ENCODE measurements around the gene BBOF1.

Gene BBOF1

DNA sequence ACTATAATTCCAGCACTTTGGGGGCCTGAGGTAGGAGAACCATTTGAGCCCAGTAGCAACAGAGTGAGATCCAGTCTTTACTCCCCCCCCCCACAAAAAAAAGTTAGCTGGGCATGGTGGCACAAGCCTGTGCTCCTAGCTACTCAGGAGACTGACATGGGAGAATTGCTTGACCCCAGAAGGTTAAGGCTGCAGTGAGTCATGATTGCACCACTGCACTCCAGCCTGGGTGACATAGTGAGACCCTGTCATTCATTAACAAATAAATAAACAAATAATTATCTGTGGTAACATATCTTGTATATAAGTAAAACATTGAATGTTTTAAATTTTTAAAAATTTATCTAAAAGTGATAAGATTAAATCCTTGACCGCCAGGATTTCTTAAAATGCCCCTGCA, 4.8 kb upstream of the BBOF1 start:
- no peaks in the 10 kb centered on the region for H3K9me3 ChIP-seq (ENCODE audit: insufficient read depth, low read length)
- no peaks in the 10 kb centered on the region for H3K27me3 ChIP-seq (ENCODE audit: low read length)
- no peak overlapping the region for H3K4me3 ChIP-seq (ENCODE audit: insufficient read depth, low read length, poor library complexity, severe bottlenecking)
- H4K20me1 ChIP-seq (ENCODE audit: low read depth, low read length) = no peaks in the 10 kb centered on the region
- no peaks in the 10 kb centered on the region for H3K79me2 ChIP-seq (ENCODE audit: insufficient read depth, low read length)
- TF ChIP-seq, protein P1, sequence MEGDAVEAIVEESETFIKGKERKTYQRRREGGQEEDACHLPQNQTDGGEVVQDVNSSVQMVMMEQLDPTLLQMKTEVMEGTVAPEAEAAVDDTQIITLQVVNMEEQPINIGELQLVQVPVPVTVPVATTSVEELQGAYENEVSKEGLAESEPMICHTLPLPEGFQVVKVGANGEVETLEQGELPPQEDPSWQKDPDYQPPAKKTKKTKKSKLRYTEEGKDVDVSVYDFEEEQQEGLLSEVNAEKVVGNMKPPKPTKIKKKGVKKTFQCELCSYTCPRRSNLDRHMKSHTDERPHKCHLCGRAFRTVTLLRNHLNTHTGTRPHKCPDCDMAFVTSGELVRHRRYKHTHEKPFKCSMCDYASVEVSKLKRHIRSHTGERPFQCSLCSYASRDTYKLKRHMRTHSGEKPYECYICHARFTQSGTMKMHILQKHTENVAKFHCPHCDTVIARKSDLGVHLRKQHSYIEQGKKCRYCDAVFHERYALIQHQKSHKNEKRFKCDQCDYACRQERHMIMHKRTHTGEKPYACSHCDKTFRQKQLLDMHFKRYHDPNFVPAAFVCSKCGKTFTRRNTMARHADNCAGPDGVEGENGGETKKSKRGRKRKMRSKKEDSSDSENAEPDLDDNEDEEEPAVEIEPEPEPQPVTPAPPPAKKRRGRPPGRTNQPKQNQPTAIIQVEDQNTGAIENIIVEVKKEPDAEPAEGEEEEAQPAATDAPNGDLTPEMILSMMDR (IDR thresholded peaks at IDR 0.05; ENCODE audit: insufficient read depth, low read length, poor library complexity, severe bottlenecking) = no peak
- TF ChIP-seq EZH2phosphoT487 (conservative IDR thresholded peaks at IDR 0.05; ENCODE audit: low read length) = no peak
- H3K36me3 ChIP-seq (ENCODE audit: low read length) = peaks cover 5% of the 10 kb centered on the region; the same call in 1 of the 2 replicates
- H3K4me2 ChIP-seq (ENCODE audit: low read depth, low read length, poor library complexity, severe bottlenecking) = no peak overlapping the region
- no peak overlapping the region for H2AFZ ChIP-seq (ENCODE audit: low read depth, low read length, severe bottlenecking)
- H3K9me2 ChIP-seq (replicated peaks; ENCODE audit: insufficient read depth, low read length) = no peaks in the 10 kb centered on the region
- H3K27ac ChIP-seq (ENCODE audit: low read depth, low read length) = no peak overlapping the region
- 0 out of 2 replicates have a peak, but pooled peaks cover 3% of the 10 kb centered on the region for H3F3A ChIP-seq (ENCODE audit: insufficient read depth)
- H3K9ac ChIP-seq (ENCODE audit: low read length) = no peak overlapping the region

GRCh38 chr14:74015176-74015575, 4.0 kb upstream of the BBOF1 start:
- no peak overlapping the region for H3K4me3 ChIP-seq (ENCODE audit: insufficient read depth, low read length, poor library complexity, severe bottlenecking)
- H3K79me2 ChIP-seq (ENCODE audit: insufficient read depth, low read length) = no peaks in the 10 kb centered on the region
- no peak overlapping the region for H3K4me2 ChIP-seq (ENCODE audit: low read depth, low read length, poor library complexity, severe bottlenecking)
- no peaks in the 10 kb centered on the region for H3K9me2 ChIP-seq (replicated peaks; ENCODE audit: insufficient read depth, low read length)
- no peaks in the 10 kb centered on the region for H4K20me1 ChIP-seq (ENCODE audit: low read depth, low read length)
- no peak overlapping the region for H2AFZ ChIP-seq (ENCODE audit: low read depth, low read length, severe bottlenecking)
- 0 out of 2 replicates have a peak, but pooled peaks cover 7% of the 10 kb centered on the region for H3F3A ChIP-seq (ENCODE audit: insufficient read depth)
- H3K9me3 ChIP-seq (ENCODE audit: insufficient read depth, low read length) = no peaks in the 10 kb centered on the region
- no peak overlapping the region for H3K9ac ChIP-seq (ENCODE audit: low read length)
- no peak overlapping the region for H3K27ac ChIP-seq (ENCODE audit: low read depth, low read length)
- H3K36me3 ChIP-seq (ENCODE audit: low read length) = 0 out of 2 replicates have a peak, but pooled peaks cover 3% of the 10 kb centered on the region
- no peak for TF ChIP-seq EZH2phosphoT487 (conservative IDR thresholded peaks at IDR 0.05; ENCODE audit: low read length)
- TF ChIP-seq, protein P1 (IDR thresholded peaks at IDR 0.05; ENCODE audit: insufficient read depth, low read length, poor library complexity, severe bottlenecking) = no peak
- no peaks in the 10 kb centered on the region for H3K27me3 ChIP-seq (ENCODE audit: low read length)

DNA sequence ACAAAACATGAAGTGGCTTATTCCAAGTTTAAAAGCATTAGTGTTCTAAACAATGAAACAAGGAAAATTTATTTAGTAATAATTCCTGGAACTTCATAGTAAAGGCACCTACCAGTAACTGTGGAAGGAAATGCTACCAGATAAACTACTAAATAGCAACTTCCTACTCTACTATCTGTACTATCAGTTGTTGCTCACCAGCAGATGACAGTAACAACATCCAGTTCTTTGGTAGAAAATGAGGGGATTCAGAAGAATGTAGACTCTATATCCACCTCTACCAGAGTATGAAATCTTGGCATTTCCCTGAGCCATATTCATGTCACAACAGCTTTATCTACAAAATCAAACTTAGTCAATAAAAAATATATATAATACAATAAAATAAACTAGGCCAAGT, 3.2 kb upstream of the BBOF1 start:
- no peak overlapping the region for H3K4me2 ChIP-seq (ENCODE audit: low read depth, low read length, poor library complexity, severe bottlenecking)
- H3K27ac ChIP-seq (ENCODE audit: low read depth, low read length) = no peak overlapping the region
- H2AFZ ChIP-seq (ENCODE audit: low read depth, low read length, severe bottlenecking) = no peak overlapping the region
- no peaks in the 10 kb centered on the region for H3K36me3 ChIP-seq (ENCODE audit: low read length)
- H3K9ac ChIP-seq (ENCODE audit: low read length) = no peak overlapping the region
- no peaks in the 10 kb centered on the region for H3K27me3 ChIP-seq (ENCODE audit: low read length)
- no peaks in the 10 kb centered on the region for H3K9me2 ChIP-seq (replicated peaks; ENCODE audit: insufficient read depth, low read length)
- no peaks in the 10 kb centered on the region for H3K79me2 ChIP-seq (ENCODE audit: insufficient read depth, low read length)
- TF ChIP-seq EZH2phosphoT487 (conservative IDR thresholded peaks at IDR 0.05; ENCODE audit: low read length) = no peak
- TF ChIP-seq, protein P1 (IDR thresholded peaks at IDR 0.05; ENCODE audit: insufficient read depth, low read length, poor library complexity, severe bottlenecking) = no peak
- no peaks in the 10 kb centered on the region for H3K9me3 ChIP-seq (ENCODE audit: insufficient read depth, low read length)
- no peaks in the 10 kb centered on the region for H4K20me1 ChIP-seq (ENCODE audit: low read depth, low read length)
- H3F3A ChIP-seq (ENCODE audit: insufficient read depth) = 0 out of 2 replicates have a peak, but pooled peaks cover 7% of the 10 kb centered on the region
- H3K4me3 ChIP-seq (ENCODE audit: insufficient read depth, low read length, poor library complexity, severe bottlenecking) = no peak overlapping the region
